GM19023 (cell line): ENCODE measurements around the gene STAT2.
A peak's percentile ranks its signal among the peaks of the same experiment; 100 is the strongest.
"Not testable (repeated sequence)": the region's sequence is repeated elsewhere in the genome, so short reads cannot be mapped to it uniquely, and the experiment has no call there.

ENCODE experiments used
- ATAC-seq: cut with Tn5 transposase; IDR thresholded peaks from one replicate; pipeline ENCODE4 v1.9.1; 2021; ENCODE audit warnings: mild to moderate bottlenecking, moderate library complexity; ENCODE audit not compliant: unreplicated experiment

STAT2 gene

GRCh38 chr12:56359851-56360767 is at the start of gene STAT2:
Gene STAT2 (minus strand): TSS chr12:56360107. CDS start chr12:56356571, 3,536 bp downstream.
- ATAC-seq: peak; percentile 97

- ATAC-seq: no peak
Measured at GRCh38 chr12:56408799-56409417, 49.0 kb upstream of the STAT2 start.

DNA sequence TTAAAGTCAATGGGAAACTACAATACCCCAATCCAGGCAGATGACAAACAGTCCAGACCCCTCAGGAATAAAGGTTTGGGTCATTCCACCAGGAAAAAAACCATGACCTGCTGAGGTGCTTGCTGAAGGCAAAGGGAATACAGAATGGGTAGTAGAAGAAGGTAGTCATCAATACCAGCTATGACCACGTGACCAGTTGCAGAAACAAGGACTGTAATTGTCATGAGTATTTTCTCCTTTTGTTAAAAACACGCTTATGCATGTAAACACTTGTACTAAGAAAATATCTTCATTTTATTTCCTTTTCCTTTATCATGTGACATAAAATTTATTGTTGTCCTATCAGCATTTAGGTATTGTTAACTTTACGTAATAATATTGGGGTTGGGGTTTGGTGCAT is 44.3 kb upstream of the STAT2 start:
- not testable (repeated sequence) for ATAC-seq

- not testable (repeated sequence) for ATAC-seq
Measured at GRCh38 chr12:56401612-56402011, 41.7 kb upstream of the STAT2 start.

DNA sequence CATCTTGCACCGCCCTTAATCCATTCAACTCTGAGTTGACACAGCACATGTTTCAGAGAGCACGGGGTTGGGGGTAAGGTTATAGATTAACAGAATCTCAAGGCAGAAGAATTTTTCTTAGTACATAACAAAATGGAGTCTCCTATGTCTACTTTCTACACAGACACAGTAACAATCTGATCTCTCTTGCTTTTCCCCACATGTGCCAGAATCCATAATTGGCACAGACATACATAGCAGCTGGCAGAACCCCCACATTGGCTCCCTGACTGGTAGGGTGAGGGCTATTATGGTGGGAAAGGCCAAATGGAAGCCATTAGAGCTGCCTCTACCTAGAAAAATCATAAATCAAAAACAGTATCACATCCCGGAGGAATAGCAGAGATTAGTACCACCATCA is 41.2 kb upstream of the STAT2 start:
- ATAC-seq: not testable (repeated sequence)

DNA sequence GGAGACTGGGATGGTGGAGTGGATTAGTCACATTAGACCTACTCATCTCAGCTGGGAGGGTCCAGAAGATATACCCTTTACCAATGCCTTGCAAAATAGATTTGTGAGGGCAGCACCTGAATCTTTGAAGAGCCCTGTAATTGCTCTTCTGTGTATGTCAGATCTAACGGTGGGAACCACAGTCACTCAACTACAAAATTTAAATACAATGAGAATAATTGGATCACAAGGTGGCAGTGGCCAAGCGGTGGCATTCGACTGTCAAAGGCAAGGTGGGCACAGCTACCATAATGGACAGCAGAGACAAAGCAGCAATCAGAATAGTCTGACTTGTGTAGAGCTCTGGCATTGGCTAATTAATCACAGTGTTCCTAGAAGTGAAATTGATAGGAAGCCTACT is 39.6 kb upstream of the STAT2 start:
- not testable (repeated sequence) for ATAC-seq

DNA sequence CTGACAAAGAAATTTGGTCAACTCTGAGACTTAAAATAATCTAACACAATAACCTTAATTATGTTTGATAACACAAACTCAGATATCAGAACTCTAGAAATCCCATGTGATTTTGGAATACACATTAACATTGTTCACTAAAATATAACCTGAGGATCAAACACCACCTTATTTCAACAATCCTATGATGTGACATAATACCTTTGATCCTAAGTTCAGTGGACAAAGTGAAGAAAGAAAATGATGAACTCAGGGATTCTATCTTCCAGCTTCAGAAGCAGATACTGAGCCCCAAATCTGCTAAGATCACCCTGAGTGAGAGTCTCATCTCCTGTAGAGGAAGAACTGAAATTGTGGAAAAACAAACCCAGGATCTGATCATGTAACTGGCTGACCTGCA is 38.4 kb upstream of the STAT2 start:
- no peak for ATAC-seq

- no peak for ATAC-seq
Measured at GRCh38 chr12:56392331-56392730, 32.4 kb upstream of the STAT2 start.

- ATAC-seq: no peak
Measured at GRCh38 chr12:56391721-56392120, 31.8 kb upstream of the STAT2 start.

DNA sequence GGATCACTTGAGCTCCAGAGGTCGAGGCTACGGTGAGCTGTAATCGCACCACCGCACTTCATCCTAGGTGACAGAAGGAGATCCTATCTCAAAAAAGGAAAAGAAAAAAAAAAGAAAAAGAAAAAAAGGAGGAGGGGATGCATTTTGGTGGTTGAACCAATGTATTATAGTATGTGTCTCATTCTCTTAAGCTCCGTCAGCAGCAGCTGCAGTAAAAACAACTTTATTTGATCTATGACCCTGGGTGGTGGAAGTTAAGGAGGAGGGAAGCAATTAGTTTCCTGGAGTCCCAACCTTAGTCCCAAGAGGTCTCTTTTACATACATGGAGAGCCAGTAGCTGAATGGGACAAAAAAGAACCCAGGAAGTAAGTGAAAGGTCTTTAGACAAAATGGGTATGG is 29.5 kb upstream of the STAT2 start:
- ATAC-seq: no peak

GRCh38 chr12:56387152-56387736 is 27.3 kb upstream of the STAT2 start:
- ATAC-seq: no peak

- ATAC-seq: no peak
Measured at GRCh38 chr12:56385873-56386272, 26.0 kb upstream of the STAT2 start.

GRCh38 chr12:56382611-56383010 is 22.7 kb upstream of the STAT2 start:
- no peak for ATAC-seq

DNA sequence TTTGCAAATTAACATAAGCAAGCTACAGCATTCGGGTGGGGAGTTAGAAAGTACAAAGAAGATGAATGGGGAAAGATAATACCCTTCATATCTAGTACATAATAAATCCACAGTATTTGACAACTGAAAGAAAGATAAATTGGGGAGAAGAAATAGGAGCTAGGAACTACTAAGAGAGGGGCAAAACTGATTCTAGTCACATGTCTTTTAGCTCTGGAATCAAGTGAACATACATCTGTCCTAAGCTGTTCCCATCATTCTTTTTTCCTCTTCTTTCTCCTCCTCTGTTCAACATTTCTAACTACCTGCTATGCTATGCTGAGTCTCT is 18.0 kb upstream of the STAT2 start:
- no peak for ATAC-seq

- no peak for ATAC-seq
Measured at GRCh38 chr12:56377310-56377988, 17.5 kb upstream of the STAT2 start.

DNA sequence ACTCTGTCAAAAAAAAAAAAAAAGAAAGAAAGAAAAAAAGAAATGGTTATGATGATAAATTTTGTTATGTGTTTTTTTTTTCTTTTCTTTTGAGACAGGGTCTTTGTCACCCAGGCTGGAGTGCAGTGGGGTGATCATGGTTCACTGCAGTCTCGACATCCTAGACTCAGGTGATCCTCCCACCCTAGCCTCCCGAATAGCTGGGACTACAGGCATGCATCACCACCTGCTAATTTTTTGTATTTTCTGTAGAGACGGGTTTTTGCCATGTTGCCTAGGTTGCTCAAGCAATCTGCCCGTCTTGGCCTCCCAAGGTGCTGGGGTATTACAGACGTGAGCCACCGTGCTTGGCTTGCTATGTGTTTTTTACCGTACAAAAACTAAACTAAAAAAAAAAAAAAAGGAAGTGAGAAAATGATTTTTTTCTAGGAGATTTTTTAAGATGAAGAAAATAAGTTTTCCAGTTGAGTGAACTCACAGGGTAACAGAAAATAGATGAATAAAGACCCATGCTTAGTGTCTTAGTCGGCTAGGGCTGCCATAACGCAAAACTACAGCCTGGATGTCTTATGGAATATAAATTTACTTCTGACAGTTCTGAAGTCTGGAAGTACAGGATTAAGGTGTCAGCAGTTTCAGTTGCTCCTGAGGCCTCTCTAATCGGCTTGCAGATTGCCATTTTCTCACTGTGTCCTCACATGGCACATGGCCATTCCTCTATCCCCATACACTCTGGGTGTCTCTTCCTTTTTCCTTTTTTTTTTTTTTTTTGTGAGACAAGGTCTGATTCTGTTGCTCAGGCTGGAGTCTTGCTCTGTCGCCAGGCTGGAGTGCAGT is 15.9 kb upstream of the STAT2 start:
- peak; percentile 65 for ATAC-seq

GRCh38 chr12:56374726-56375597 is 15.1 kb upstream of the STAT2 start:
- peak; percentile 42 for ATAC-seq

GRCh38 chr12:56373515-56373914 is 13.6 kb upstream of the STAT2 start:
- no peak for ATAC-seq

DNA sequence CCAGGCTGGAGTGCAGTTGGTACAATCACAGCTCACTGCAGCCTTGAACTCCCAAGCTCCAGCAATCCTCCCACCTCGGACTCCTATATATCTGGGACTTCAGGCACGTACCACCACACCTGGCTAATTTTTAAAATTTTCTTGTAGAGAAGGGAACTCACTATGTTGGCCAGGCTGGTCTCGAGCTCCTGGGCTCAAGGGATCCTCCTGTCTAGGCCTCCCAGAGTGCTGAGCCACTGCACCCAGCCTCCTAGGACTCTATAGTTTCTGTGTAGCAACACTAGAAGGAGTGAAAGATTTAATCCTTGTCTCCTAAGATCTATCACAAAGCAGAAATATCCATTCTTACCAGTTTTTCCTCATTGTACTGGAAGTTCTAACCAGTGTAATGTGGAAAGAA is 7.0 kb upstream of the STAT2 start:
- ATAC-seq: no peak
